ENCODE data around the gene C22orf23.

- TF ChIP-seq POLR2A (IDR thresholded peaks at IDR 0.05; ENCODE audit: low read depth, low read length) (no peak), TAF1 (IDR thresholded peaks at IDR 0.05; ENCODE audit: low read depth, low read length) (no peak), POLR2AphosphoS5 (IDR thresholded peaks at IDR 0.05; ENCODE audit: low read depth, low read length) (no peak), POU2F2 (IDR thresholded peaks at IDR 0.05; ENCODE audit: low read depth, low read length) (no peak), SPI1 (IDR thresholded peaks at IDR 0.05; ENCODE audit: low read depth, low read length) (no peak)
These were observed 28.9 kb upstream of the C22orf23 start for GRCh38 chr22:37982151-37982785.
